Activated naive CD8-positive, alpha-beta T cell treated with anti-CD3 and anti-CD28 coated beads, Interleukin-2, amount 10 ng/mL, durations not matched to agents 7 days and 5 days (primary cell): ENCODE measurements around the gene COQ8A. TPM values are rescaled to one million over a fixed set of nuclear protein-coding genes. Genes with fewer than 3 reads are reported as not detected.
A peak's percentile ranks its signal among the peaks of the same experiment; 100 is the strongest.

Source experiments
- ATAC-seq: fragments of 150-1000 bp; cut with Tn5 transposase; one replicate; pipeline ENCODE4 v1.10.0; 2021; ENCODE audit warnings: low read depth, moderate library complexity
- POLR2A ChIA-PET: fragments of 350-600 bp; sonication (Branson Sonifier 250); formaldehyde crosslinking; loops from one replicate; lab custom pipeline; 2021; ENCODE audit warnings: antibody characterized with exemption; lab: Charles Lee
- DNase-seq: peaks from one replicate; pipeline ENCODE4 v3.0.0; 2021
- H3K27ac Mint-ChIP-seq: one replicate; pipeline ENCODE4 v1.8.0; 2022; ENCODE audit warnings: mild to moderate bottlenecking, mixed read lengths
- H3K27me3 Mint-ChIP-seq: one replicate; pipeline ENCODE4 v1.8.0; 2022; ENCODE audit warnings: mild to moderate bottlenecking, moderate library complexity, mixed read lengths
- H3K36me3 Mint-ChIP-seq: one replicate; pipeline ENCODE4 v1.8.0; 2021; ENCODE audit warnings: mild to moderate bottlenecking, mixed read lengths
- H3K4me1 Mint-ChIP-seq: one replicate; pipeline ENCODE4 v1.8.0; 2021; ENCODE audit warnings: mixed read lengths
- H3K4me3 Mint-ChIP-seq: one replicate; pipeline ENCODE4 v1.8.0; 2022; ENCODE audit warnings: mild to moderate bottlenecking, moderate library complexity, mixed read lengths
- H3K9me3 Mint-ChIP-seq: one replicate; pipeline ENCODE4 v1.8.0; 2021; ENCODE audit warnings: mixed read lengths
- total RNA-seq, 2 experiments: library from RNA; stranded (reverse); gene quantifications; one replicate each; pipeline ENCODE4 v1.2.3, GENCODE V29; 2021

The COQ8A gene
- total RNA-seq, result 10 to 100 TPM; 28.6 to 30.2 TPM

DNA sequence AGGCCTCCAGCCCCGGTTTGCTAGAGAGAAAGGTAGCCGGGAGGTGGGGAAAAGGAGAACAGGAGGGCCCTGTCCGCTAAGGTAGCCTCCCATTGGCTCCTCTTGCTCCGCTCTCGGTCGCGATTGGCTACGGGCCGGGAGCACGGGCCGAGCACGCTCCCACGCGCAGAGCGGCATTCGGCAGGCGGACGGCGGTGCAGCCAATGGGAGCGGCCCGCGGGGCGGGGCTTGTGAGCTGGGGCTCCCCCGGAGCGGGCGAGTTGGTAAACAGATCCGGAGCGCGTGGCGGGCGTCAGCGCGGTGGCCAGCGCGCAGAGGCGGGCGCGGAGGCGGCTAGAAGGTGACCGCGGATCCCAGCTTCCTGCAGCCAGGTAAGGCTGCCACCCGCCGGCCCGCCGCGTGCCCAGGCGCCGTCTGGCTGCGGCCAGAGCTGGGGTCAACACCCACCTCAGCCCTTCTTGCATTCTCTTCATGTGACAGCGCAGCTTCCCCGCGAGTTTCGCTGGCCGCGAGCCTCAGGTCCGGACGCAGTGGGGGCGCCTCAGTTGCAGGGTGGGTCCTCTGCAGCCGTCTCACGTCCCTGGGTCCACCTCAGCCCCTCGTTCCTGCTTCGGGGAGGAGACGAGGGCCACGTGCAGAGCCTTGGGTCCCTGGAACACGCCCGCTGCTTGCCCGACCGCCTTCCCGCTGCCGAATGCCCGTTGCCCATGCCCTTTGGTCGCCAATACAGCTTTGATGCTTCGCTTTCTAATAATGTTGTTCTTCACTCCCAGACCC, at the start of gene COQ8A:
Gene COQ8A (plus strand): TSS at position 266 of the 777 bp plus-strand sequence. CDS start 21,092 bp downstream, outside the sequence.
- H3K4me1 Mint-ChIP-seq, result peaks cover 23% of the 10 kb centered on the region
- peak; percentile 99 for DNase-seq
- peak within 1 kb of the TSS; percentile 96 for H3K27ac Mint-ChIP-seq
- POLR2A ChIA-PET, result interaction anchor here (1.1 to 3.9 kb wide), 4 partner anchors 9 to 110 kb away, joined by 3 to 69 read pairs (median 4); partner anchors contain the start of gene PSEN2
- H3K27me3 Mint-ChIP-seq, result peaks cover 2% of the 10 kb centered on the region
- ATAC-seq, result peak; percentile 97
- H3K36me3 Mint-ChIP-seq, result peaks cover 9% of the 10 kb centered on the region
- peaks cover 8% of the 10 kb centered on the region for H3K9me3 Mint-ChIP-seq
- H3K4me3 Mint-ChIP-seq, result peak within 1 kb of the TSS; percentile 86

DNA sequence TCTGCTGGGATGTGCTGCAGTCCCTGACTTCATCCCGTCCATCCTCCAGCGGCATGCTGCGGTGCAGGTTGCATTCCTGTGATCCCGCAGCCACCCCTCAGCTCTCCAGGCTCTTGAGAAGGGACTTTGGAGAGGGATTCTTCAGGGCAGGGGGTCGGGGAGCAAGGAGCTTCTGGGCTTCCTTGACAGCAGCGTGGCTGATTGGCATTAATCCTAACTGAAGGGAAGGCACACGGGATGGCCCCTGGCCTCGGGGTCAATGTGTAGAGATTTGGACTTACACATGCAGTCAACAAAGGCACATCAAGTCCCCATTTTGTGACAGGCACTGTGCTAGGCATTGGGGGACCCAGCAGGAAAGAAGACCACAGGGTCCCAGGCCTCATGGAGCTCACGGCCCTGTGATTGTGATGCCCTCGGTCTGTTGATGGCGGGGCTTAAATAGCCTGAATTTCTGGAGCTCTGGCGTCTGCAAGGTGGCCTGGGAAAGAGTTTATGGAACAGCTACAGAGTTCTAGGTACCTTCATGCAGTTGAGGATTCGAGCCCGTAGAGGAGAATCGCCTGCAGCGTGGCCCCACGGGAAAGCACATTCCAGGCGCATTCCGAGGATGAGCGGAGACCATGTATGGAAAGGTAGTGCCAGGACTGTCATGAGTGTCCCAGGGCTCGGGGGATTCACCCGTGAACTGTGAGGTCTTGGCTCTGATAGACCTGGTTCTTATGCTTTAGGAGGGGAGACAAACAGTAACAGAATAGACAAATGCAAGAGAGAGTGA, 49.6 kb upstream of the COQ8A start:
- H3K4me3 Mint-ChIP-seq, result no peak overlapping the region
- H3K27me3 Mint-ChIP-seq, result no peaks in the 10 kb centered on the region
- no peaks in the 10 kb centered on the region for H3K9me3 Mint-ChIP-seq
- DNase-seq, result no peak
- H3K4me1 Mint-ChIP-seq, result peaks cover 7% of the 10 kb centered on the region
- POLR2A ChIA-PET, result interaction anchor here (0.6 kb wide), 1 partner anchor 1153 kb away, joined by 3 read pairs; no protein-coding TSS in a partner anchor
- no peak overlapping the region for H3K27ac Mint-ChIP-seq
- no peak for ATAC-seq
- no peaks in the 10 kb centered on the region for H3K36me3 Mint-ChIP-seq

DNA sequence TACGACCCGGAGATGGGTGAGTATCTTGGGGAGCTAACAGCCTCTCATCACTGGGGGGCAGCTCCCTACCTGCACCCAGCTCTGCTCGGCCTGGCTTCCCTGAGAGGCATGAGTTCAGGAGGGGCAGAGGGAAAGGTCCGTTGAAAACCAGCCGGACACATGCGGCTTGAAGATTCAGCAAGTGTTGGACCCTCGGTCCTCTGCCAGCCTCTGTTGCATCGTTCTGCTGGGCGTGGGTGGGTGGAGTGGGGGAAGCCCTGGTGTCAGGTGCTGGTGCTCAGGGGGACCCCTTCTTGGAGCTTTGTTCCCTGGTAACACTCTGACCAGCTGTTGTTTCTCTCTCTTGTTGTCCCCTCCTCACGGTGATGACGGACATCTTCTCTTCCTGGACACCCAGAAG, 48.7 kb upstream of the COQ8A start:
- H3K9me3 Mint-ChIP-seq, result no peaks in the 10 kb centered on the region
- POLR2A ChIA-PET, result no interaction called here
- DNase-seq, result no peak
- ATAC-seq, result no peak
- no peak overlapping the region for H3K4me3 Mint-ChIP-seq
- H3K36me3 Mint-ChIP-seq, result no peaks in the 10 kb centered on the region
- H3K27ac Mint-ChIP-seq, result no peak overlapping the region
- H3K27me3 Mint-ChIP-seq, result no peaks in the 10 kb centered on the region
- H3K4me1 Mint-ChIP-seq, result no peaks in the 10 kb centered on the region

DNA sequence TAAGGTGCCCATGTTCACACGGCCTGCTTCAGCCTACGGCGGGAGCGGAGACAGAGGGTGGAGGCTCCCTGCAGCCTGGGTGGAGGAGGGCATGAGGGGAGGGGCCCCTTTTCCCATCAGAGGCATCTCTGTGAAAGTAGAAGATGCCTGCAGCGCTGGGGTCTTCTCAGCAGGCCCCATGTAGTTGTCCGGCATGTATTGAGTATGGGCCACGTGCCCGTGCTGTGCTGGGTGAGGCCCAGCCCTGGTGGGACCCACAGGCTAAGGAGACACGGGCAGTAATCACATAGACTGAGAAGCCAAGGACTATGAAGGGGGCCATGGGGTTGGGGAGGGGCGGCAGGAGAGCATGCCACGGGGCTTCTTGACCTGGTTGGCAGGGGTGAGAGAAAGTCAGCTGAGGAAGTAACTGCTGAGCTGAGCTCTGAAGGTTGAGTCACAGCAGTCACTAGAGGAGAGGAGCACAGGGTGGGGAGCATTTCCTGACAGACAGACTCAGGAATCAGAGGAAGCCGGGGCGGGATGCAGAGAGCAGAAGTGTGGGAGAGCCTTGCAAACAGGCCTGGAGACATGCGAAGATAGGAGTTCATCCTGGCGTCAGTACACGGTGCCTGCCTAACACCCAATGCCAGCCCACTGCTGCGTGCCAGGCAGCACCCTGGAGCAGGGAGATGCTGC, 48.1 kb upstream of the COQ8A start:
- no peaks in the 10 kb centered on the region for H3K4me1 Mint-ChIP-seq
- H3K27ac Mint-ChIP-seq, result no peak overlapping the region
- no peaks in the 10 kb centered on the region for H3K27me3 Mint-ChIP-seq
- no peaks in the 10 kb centered on the region for H3K9me3 Mint-ChIP-seq
- no peaks in the 10 kb centered on the region for H3K36me3 Mint-ChIP-seq
- ATAC-seq (no peak), DNase-seq (no peak)
- POLR2A ChIA-PET, result no interaction called here
- no peak overlapping the region for H3K4me3 Mint-ChIP-seq

DNA sequence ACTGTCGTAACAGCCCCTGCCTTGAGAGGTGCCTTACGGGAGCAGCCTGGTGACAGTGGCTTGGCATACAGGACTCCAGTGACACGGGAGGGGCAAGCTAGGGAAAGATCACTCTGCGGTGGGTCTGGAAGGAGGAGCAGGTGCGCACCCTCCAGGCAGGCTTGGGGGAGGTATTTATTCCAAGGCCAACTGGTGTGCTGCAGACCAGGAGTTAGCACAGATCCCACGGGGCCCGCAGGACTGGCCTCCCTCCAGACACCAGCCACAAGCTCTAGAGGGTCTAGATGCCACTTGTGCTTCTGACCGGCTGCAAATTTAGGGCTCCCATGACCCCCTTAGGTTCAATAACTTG, 47.6 kb upstream of the COQ8A start:
- Mint-ChIP-seq H3K27me3 (no peaks in the 10 kb centered on the region), H3K4me3 (no peak overlapping the region), H3K36me3 (no peaks in the 10 kb centered on the region), H3K27ac (no peak overlapping the region), H3K4me1 (no peaks in the 10 kb centered on the region), H3K9me3 (no peaks in the 10 kb centered on the region)
- ATAC-seq, result no peak
- DNase-seq, result no peak
- POLR2A ChIA-PET, result no interaction called here

DNA sequence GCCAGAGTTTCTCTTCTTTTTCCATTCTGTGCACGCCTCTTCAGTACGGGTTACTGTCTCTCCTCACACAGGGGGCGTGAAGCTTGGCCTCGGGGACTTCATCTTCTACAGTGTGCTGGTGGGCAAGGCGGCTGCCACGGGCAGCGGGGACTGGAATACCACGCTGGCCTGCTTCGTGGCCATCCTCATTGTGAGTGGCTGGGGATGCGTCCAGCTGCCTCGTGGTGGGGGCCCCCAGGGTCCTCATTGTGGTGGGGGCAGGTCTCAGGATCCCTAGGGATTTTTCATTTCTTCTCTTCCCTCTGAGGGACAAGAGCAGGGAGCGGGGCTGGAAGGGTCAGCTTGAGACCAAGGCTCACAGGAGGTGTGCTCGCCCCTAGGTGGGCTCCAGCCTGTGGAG, 46.2 kb upstream of the COQ8A start:
- ATAC-seq (no peak), DNase-seq (no peak)
- no peaks in the 10 kb centered on the region for H3K9me3 Mint-ChIP-seq
- H3K27me3 Mint-ChIP-seq, result no peaks in the 10 kb centered on the region
- POLR2A ChIA-PET, result no interaction called here
- no peaks in the 10 kb centered on the region for H3K36me3 Mint-ChIP-seq
- H3K27ac Mint-ChIP-seq, result no peak overlapping the region
- H3K4me3 Mint-ChIP-seq, result no peak overlapping the region
- no peaks in the 10 kb centered on the region for H3K4me1 Mint-ChIP-seq

DNA sequence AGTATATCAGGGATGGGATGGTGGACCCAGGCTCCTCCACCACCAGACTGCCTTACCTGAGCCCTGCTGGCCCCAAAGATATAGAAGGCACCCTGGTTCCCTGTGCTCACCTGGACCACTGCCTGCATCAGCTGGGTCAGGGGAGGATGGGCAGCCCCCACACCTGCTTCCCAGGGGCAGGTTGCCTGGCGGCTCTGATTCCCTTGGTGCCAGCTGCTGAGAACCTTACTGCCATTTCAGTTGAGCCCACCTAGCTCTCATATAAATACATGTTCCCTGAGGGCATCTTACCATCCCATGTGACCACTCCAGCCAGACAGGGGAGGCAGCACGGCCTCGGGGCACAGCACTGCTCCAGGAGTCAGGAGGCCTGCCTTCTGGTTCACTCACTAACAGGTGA, 45.3 kb upstream of the COQ8A start:
- POLR2A ChIA-PET, result no interaction called here
- no peaks in the 10 kb centered on the region for H3K27me3 Mint-ChIP-seq
- ATAC-seq (no peak), DNase-seq (no peak)
- H3K4me3 Mint-ChIP-seq, result no peak overlapping the region
- H3K9me3 Mint-ChIP-seq, result no peaks in the 10 kb centered on the region
- no peak overlapping the region for H3K27ac Mint-ChIP-seq
- H3K36me3 Mint-ChIP-seq, result no peaks in the 10 kb centered on the region
- no peaks in the 10 kb centered on the region for H3K4me1 Mint-ChIP-seq

DNA sequence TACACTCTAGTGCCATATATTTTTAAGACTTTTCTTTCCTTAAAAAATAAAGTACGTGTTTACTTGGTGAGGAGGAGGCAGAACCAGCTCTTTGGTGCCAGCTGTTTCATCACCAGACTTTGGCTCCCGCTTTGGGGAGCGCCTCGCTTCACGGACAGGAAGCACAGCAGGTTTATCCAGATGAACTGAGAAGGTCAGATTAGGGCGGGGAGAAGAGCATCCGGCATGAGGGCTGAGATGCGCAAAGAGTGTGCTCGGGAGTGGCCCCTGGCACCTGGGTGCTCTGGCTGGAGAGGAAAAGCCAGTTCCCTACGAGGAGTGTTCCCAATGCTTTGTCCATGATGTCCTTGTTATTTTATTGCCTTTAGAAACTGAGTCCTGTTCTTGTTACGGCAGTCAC, 44.5 kb upstream of the COQ8A start:
- POLR2A ChIA-PET, result no interaction called here
- Mint-ChIP-seq H3K4me3 (no peak overlapping the region), H3K36me3 (no peaks in the 10 kb centered on the region), H3K27me3 (no peaks in the 10 kb centered on the region), H3K4me1 (no peaks in the 10 kb centered on the region), H3K27ac (no peak overlapping the region), H3K9me3 (no peaks in the 10 kb centered on the region)
- ATAC-seq, result no peak
- no peak for DNase-seq

DNA sequence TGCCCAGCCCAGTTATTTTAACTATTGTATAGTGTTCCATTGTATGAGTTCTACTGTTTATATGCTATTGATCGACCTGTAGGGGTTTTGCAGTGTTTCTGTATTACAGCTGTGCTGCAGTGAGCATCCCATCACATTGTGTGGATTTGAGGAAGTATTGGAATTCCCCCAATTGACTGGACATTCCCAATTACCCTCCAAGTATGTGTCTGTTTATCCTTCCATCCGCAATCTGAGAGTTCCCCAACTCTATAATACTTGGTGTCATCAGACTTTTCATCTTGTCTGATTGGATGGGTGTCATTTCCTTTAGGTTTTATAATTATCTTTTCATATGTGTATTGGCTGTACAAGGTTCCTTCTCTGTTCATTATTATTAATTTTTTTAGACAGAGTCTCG, 41.8 kb upstream of the COQ8A start:
- H3K9me3 Mint-ChIP-seq, result no peaks in the 10 kb centered on the region
- no peaks in the 10 kb centered on the region for H3K27me3 Mint-ChIP-seq
- H3K4me1 Mint-ChIP-seq, result no peaks in the 10 kb centered on the region
- no peak overlapping the region for H3K4me3 Mint-ChIP-seq
- H3K36me3 Mint-ChIP-seq, result no peaks in the 10 kb centered on the region
- POLR2A ChIA-PET, result interaction anchor here (0.5 kb wide), 1 partner anchor 41 kb away, joined by 3 read pairs; no protein-coding TSS in a partner anchor
- no peak for ATAC-seq
- no peak for DNase-seq
- no peak overlapping the region for H3K27ac Mint-ChIP-seq

DNA sequence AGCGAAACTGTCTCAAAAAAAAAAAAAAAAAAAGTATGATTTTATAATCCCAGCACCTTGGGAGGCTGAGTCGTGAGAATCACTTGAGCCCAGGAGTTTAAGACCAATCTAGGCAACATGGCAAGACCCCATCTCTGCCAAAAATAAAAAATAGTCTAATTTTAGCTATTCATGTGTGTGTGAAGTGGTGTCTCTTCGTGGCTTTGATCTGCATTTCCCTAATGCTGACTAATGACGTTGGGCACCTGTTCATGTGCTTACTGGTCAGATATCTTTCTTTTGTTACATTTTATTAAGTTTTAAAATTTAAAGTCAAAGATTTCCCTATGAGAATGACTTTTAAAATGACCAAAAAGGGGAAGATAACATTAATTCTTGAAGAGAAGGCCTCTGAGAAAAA, 38.7 kb upstream of the COQ8A start:
- H3K9me3 Mint-ChIP-seq, result no peaks in the 10 kb centered on the region
- H3K4me3 Mint-ChIP-seq, result no peak overlapping the region
- ATAC-seq, result no peak
- POLR2A ChIA-PET, result no interaction called here
- no peak overlapping the region for H3K27ac Mint-ChIP-seq
- no peaks in the 10 kb centered on the region for H3K36me3 Mint-ChIP-seq
- H3K27me3 Mint-ChIP-seq, result no peaks in the 10 kb centered on the region
- no peaks in the 10 kb centered on the region for H3K4me1 Mint-ChIP-seq
- no peak for DNase-seq

DNA sequence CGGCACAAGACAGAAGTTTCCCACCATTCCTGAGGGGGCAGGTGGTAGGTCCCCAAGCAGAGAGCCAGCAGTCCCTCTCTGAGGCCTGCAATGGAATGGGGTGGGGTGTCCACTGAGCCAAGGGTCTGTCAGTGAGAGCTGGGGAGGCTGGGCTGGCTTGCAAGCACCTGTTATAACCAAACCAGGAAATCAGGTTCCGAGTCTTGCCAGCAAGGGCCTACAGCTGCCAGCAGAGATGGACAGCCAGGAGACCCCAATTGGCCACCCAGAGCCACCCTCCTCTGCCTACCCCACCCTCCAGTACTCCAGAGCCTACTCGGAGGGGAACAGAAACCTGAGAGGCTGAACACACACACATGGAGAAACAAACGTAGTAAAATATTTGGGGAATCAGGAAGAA, 37.5 kb upstream of the COQ8A start:
- no peak for ATAC-seq
- Mint-ChIP-seq H3K9me3 (no peaks in the 10 kb centered on the region), H3K27me3 (no peaks in the 10 kb centered on the region), H3K36me3 (no peaks in the 10 kb centered on the region), H3K4me3 (no peak overlapping the region), H3K27ac (no peak overlapping the region), H3K4me1 (no peaks in the 10 kb centered on the region)
- DNase-seq, result no peak
- POLR2A ChIA-PET, result no interaction called here

DNA sequence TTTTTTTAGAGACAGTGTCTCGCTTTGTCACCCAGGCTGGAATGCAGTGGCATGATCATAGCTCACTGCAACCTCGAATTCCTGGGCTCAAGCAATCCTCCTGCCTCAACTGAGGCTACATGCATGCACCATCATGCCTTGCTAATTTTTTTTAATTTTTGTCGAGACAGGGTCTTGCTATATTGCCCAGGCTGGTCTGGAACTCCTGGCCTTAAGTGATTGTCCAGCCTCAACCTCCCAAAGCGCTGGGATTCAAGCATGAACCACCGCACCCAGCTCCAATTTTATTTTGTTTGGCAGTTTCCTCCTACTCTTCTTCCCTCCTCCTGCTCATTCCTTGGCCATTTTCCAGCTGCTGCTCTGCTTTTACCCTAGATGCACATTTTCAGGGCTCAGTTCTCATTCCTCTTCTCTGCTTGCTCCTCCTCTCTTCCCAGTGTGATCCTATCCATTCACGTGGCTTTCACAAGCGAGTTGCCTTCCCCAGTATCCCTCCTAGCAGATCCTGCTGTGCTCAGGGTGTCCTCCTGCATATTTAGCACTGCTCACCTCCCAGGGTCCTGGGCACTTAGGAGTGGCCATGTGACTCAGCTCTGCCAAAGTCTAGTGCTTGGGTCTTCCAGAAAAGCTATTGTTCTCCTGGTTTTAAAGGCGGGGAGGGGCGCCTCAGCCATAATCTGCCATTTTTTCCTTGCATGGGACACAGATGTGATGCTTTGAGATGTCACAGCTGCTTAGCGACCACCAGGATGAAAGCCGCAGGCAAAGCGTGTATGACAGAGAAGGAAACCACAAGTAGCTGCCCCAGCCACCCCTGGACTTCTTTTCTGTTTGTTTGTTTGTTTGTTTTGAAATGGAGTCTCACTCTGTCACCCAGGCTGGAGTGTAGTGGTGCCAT, 36.0 kb upstream of the COQ8A start:
- H3K27me3 Mint-ChIP-seq, result no peaks in the 10 kb centered on the region
- H3K4me3 Mint-ChIP-seq, result no peak overlapping the region
- H3K9me3 Mint-ChIP-seq, result no peaks in the 10 kb centered on the region
- ATAC-seq (no peak), DNase-seq (no peak)
- no peaks in the 10 kb centered on the region for H3K36me3 Mint-ChIP-seq
- no peaks in the 10 kb centered on the region for H3K4me1 Mint-ChIP-seq
- POLR2A ChIA-PET, result interaction anchor here (0.5 kb wide), 1 partner anchor 35 kb away, joined by 7 read pairs; no protein-coding TSS in a partner anchor
- no peak overlapping the region for H3K27ac Mint-ChIP-seq

DNA sequence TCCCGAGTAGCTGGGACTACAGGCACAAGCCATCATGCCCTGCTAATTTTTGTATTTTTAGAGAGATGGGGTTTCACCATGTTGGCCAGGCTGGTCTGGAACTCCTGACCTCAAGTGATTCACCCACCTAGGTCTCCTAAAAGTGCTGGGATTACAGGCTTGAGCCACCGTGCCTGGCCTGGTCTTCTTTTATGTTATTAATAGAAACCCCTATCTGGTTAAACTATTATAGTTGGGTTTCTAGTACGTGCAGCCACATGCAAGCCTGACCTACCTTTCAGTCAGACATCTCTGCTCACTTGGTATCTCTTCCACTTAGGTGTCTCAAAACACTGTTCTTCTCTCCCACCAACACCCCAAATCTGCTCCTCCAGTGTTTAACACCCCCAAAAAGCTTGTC, 35.3 kb upstream of the COQ8A start:
- Mint-ChIP-seq H3K4me3 (no peak overlapping the region), H3K27ac (no peak overlapping the region), H3K4me1 (no peaks in the 10 kb centered on the region), H3K36me3 (no peaks in the 10 kb centered on the region), H3K9me3 (no peaks in the 10 kb centered on the region), H3K27me3 (no peaks in the 10 kb centered on the region)
- POLR2A ChIA-PET, result interaction anchor here (0.5 kb wide), 1 partner anchor 34 kb away, joined by 7 read pairs; no protein-coding TSS in a partner anchor
- no peak for ATAC-seq
- DNase-seq, result no peak
